Omental fat pad (tissue), 4 donors: Measurements from ENCODE around the gene TDO2. TPM values are rescaled to one million over a fixed set of nuclear protein-coding genes. Genes with fewer than 3 reads are reported as not detected.
"Not testable (repeated sequence)": the region's sequence is repeated elsewhere in the genome, so short reads cannot be mapped to it uniquely, and the experiment has no call there.

Experiments used
- ATAC-seq: fragments of 150-250 bp; one replicate; pipeline ENCODE4 v1.9.1; 2016; ENCODE audit warnings: mild to moderate bottlenecking, moderate library complexity; ENCODE audit not compliant: low FRiP score
- DNase-seq: peaks from one replicate; pipeline ENCODE4 v3.0.0-alpha.2; 2019; ENCODE audit warnings: low spot score
- total RNA-seq, 4 donors: library from RNA; depleted of rRNA; stranded (reverse); fragments of >200 nt; gene quantifications; one replicate each; pipeline ENCODE4 v1.1.0, GENCODE V29; 2016
- TF ChIP-seq, protein P1 (sequence below), 3 donors: fragments of 450-650 bp; IDR thresholded peaks; one replicate each; pipeline ENCODE4 v1.5.1; 2016 to 2017; ENCODE audit warnings: antibody characterized with exemption in 3 of 3, mild to moderate bottlenecking in 3 of 3, moderate library complexity in 2 of 3

TDO2 gene
- total RNA-seq, 4 donors from 2014 or later, result 0.36 TPM; not detected in 3

DNA sequence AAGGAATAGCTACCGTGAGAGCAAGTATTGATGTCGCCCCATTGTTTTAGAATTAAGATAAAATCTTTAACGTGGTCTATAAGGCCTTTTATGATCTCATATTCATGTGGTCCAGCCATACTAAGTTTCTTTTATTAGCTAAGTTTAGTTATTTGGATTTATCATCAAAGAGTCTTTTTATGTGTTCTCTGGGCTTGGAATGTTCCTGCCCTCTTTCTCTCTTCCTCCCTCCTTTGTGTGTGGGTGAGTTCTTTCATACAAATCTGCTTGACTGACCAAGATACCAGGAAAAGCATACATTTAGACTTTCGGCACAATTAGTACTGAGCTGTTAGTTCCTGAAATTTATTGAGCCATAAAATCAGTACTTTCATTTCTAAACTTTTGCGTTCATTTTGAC lies 11.3 kb downstream of the TDO2 start:
- no peak for ATAC-seq
- TF ChIP-seq, protein P1, sequence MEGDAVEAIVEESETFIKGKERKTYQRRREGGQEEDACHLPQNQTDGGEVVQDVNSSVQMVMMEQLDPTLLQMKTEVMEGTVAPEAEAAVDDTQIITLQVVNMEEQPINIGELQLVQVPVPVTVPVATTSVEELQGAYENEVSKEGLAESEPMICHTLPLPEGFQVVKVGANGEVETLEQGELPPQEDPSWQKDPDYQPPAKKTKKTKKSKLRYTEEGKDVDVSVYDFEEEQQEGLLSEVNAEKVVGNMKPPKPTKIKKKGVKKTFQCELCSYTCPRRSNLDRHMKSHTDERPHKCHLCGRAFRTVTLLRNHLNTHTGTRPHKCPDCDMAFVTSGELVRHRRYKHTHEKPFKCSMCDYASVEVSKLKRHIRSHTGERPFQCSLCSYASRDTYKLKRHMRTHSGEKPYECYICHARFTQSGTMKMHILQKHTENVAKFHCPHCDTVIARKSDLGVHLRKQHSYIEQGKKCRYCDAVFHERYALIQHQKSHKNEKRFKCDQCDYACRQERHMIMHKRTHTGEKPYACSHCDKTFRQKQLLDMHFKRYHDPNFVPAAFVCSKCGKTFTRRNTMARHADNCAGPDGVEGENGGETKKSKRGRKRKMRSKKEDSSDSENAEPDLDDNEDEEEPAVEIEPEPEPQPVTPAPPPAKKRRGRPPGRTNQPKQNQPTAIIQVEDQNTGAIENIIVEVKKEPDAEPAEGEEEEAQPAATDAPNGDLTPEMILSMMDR (IDR thresholded peaks at IDR 0.05), result no peak
- DNase-seq, result no peak

- ATAC-seq (no peak), DNase-seq (no peak)
- TF ChIP-seq, protein P1 (IDR thresholded peaks at IDR 0.05), result no peak
Observed at GRCh38 chr4:155921597-155921996, 18.1 kb downstream of the TDO2 start.

DNA sequence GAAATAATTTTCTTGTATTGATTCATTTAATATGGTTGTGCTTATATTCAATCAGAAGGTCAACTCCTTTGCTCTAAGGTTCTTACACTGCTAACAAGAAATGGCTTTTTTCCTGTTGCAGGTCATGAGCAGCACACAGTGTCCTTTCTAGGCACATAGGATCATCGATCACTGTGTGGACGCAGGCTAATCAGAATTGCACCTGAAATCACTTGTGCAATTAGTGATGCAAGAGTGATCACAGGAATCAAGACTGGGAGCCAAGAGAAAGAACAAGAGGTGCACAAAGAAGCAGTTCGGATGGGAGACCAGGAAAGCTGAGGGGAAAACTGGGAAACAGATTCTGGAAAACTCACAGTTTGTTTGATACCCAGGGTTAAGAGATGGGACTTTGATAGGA lies 21.1 kb downstream of the TDO2 start:
- ATAC-seq (no peak), DNase-seq (no peak)
- TF ChIP-seq, protein P1 (IDR thresholded peaks at IDR 0.05), result no peak

GRCh38 chr4:155929833-155930232 lies 26.3 kb downstream of the TDO2 start:
- DNase-seq (no peak), ATAC-seq (no peak)
- TF ChIP-seq, protein P1 (IDR thresholded peaks at IDR 0.05), result no peak

- TF ChIP-seq, protein P1 (IDR thresholded peaks at IDR 0.05), result no peak
- no peak for DNase-seq
- no peak for ATAC-seq
Observed at GRCh38 chr4:155930330-155930729, 26.8 kb downstream of the TDO2 start.

DNA sequence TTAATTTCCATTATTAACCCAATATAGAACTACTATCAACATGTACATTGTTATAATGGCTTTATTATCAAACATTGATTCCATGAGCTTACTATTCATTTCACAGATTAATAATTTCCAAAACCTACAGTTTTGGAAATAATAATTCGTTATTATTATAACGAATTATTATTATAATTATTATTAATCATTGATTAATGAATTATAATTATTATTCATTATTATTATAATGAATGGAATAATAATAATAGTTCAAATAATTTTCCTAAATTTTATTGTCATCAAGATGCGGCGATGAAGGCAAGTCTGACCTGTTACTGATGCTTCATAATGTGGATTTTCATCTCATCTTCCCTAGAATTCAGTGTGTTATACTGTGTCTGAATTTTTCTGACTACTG lies 28.1 kb downstream of the TDO2 start:
- TF ChIP-seq, protein P1 (IDR thresholded peaks at IDR 0.05), result no peak
- DNase-seq, result no peak
- ATAC-seq, result no peak

GRCh38 chr4:155934634-155935033 lies 31.1 kb downstream of the TDO2 start:
- ATAC-seq, DNase-seq: not testable (repeated sequence)
